Activated CD4-positive, alpha-beta T cell treated with anti-CD3 and anti-CD28 coated beads, Interleukin-2, amount 50 U/mL, for 24 hours (primary cell): Measurements from ENCODE around the gene MPP7.

Source experiments
- DNase-seq, 2 donors: peaks; one replicate each; pipeline ENCODE4 v3.0.0-alpha.2; 2020; ENCODE audit warnings: low read depth in 1 of 2, low spot score in 1 of 2

Gene MPP7

DNA sequence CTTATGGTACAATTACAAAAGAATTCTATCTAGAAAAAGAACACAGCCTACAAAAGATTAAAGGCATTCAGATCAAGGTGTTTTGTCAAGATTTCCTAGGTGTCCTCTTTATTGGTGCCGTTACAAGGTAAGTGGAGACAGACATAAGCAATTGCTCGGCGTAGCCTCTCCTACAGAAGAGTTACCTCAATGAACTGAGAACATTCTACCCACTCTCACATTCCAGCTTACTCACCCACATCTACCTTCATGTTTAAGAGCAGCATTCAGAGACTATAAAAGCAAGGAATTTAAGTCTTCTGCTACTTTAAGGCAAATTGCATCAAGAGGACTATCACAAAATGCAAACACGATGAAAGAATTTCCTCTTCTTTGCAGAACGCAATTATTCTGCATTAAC is 29.5 kb downstream of the MPP7 start:
- DNase-seq, result no peak

DNA sequence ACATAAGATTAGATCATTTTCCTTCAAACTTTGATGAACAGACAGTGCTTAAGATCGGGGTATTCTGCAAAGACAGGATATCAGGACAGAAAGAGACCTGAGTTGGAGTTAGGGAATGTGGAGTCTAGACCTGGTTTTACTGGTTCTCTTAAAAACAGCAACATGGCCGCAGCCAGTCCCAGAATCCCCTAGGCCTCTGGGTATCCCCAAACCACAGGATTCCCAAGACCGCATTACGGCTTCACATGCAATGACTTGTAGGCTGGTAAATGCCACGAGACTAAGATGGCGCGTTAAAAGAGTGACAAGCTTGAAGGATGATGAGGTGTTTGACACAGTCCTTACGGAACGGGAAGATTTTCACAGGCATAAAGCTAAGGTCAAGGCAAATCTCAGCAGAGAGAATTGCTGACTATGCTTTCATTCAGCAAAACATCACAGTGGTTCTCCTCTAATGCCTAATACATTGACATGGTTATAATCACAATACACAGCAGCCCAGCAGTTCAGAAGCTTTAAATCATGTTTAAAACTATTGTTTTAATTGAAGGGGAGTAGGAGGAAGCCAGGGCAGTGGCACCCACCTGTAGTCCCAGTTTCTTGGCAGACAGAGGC is 32.9 kb downstream of the MPP7 start:
- DNase-seq, result no peak

DNA sequence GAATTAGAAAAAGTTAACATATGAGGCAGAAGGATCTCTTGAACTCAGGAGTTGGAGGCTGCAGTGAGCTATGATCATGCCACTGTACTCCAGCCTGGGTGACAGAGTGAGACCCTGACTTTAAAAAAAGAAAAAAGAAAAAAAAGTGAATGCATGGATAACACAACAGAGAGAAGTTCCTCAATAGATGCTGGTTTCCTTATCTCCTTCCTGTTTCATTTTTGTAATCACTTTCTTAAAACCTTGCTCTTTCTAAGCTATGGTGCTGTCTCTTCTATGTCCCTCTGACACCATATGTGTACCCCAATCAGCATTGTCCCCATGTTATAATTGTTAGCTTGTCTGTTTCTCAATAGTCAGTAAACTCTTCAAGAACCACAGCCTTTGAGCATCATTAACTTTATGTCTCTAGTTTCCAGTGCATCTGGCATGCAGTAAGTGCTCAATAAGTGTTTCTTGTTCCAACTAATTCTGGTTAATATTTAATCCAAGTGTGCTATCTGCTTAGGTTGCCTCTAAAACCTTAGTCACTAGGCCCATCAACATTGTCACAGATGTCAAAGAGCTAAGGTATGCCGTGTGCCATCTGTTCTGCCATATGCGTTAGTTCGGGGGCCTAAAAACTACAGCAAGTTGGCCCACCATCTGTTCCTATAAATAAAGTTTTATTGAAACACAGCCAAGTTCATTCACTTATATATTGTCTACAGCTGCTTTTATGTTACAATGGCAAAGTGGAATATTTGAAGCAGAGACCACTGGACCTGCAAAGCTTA is 36.2 kb downstream of the MPP7 start:
- DNase-seq, result no peak

DNA sequence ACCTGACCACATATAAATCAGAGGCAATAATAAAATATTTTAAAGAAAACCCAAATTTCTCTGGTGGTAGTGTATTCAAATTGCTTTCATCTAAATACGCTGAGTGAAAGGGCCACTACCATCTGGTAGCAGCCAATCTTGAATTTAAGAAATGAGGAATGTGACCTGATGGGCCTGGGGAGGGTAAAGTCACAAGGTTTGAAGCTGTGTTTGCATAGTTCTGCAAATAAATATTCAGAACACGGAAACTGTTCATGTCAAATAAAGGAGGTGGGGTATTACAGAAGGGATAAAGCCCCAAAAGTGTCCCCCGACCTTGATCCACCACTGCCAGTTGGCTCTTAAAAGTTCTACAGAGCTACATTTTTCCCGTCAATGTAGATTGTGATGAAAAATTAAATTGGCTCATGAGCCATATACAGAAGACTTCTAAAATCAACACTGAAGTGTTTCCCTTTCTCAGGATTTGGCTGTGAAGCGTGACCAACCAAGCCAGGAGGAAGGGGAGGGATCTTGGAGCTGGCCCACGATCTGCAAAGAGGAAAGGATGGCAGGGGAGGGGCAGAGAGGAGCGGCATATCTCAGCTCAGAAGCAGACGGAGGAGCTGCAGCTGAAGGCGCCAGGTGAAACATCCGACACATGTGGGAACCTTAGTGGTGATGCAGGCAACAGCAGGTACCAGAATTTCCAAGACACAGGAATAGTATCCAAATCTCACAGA is 39.6 kb downstream of the MPP7 start:
- no peak for DNase-seq

DNA sequence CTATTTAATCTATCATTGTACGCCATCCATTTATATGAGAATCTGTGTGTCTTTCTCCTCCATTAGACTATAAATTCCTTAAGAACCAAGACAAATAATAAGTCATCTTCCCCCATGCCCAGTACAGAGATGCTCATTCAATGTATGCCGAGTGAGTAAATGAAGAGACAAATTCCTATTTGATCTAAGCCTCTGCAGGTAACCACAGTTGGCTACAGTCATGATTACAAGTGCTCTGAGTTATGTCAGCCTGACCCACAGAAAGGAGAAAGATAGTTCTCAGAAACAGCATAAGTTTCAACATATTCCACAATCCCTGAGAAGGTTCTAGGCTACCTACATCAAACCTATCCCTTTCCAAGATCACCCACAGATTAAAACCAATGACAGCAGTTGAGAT is 46.1 kb downstream of the MPP7 start:
- no peak for DNase-seq

DNA sequence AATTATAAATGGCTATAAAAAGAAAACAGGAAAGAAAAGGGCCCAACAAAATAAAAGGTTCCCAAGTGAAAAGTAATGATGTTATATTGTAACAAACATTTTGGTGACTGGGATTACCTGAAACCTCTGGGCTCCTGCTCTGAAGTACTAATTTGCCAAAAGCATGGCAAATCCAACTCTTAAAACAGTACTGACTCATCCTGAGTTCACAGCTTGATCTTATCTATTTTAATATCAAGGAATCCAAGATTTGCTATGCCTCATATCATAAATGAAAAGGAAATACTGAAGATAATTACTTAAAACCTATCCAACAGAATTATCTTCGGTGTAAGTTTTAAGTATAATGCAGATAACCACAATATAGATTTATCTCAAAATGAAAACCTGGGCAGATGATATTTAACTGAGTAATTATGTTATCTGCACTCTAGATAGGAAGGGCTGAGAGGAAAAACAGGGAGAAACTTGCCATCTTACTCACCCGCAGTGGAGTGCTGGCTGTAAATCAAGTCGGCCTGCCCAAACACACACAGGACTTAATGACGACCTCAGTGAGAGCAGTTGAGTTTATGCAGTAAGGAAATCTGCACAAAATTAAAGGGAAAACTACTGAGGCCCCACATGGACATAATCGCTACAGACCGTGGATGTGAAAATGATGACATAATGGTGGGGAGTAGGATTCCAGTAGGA is 48.4 kb downstream of the MPP7 start:
- no peak for DNase-seq

DNA sequence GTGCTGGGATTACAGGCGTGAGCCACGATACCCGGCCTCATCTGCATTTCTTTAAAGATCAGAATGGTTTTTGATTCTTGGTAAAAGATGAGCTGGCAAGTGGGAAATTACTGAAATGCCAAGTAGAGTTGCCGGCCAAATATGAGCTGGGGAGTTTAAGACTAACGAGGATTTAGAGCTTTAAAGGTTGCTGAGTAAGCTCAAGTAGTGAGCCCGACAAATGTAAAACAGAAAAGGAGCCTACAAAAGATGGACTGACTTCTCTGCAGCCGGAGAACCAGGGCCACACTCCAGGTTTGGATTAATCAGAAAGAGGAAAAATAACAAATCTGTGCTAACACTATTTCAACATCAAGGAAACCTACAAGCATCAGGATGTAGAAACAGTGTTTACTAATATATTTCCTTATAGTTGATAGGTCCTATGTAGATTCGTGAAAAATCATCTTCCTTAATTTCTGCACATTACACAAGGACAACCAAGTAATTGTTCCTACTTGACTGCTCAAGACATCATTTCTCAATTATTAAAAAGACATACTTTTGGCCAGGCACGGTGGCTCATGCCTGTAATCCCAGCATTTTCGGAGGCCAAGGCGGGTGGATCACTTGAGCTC is 49.6 kb downstream of the MPP7 start:
- DNase-seq, result no peak
